DND-41 (cell line): ENCODE results near the gene COX10.

Source experiments
- ATAC-seq: fragments of 200-7000 bp; cut with Tn5 transposase; 3 replicates; pipeline ENCODE4 v1.9.1; 2021; ENCODE audit warnings: low read depth; ENCODE audit not compliant: insufficient read depth
- DNase-seq: peaks from one replicate; pipeline ENCODE4 v3.0.0-alpha.2; 2020
- H2AFZ ChIP-seq: 2 replicates; pipeline ENCODE4 v1.6.0; 2012; ENCODE audit warnings: low read depth, low read length
- H3K27ac ChIP-seq: 2 replicates; pipeline ENCODE4 v1.5.1; 2012; ENCODE audit warnings: low read length, inconsistent platforms
- H3K27me3 ChIP-seq: fragments of 200-600 bp; sonication (generic); 2 replicates; pipeline ENCODE4 v1.6.0; 2012; ENCODE audit warnings: low read length, mild to moderate bottlenecking, inconsistent platforms; ENCODE audit not compliant: insufficient read depth, poor library complexity
- H3K36me3 ChIP-seq: 2 replicates; pipeline ENCODE4 v1.5.1; 2012; ENCODE audit warnings: low read length, inconsistent platforms; ENCODE audit not compliant: insufficient read depth
- H3K4me1 ChIP-seq: 2 replicates; pipeline ENCODE4 v1.5.1; 2012; ENCODE audit warnings: mild to moderate bottlenecking, low read length; ENCODE audit not compliant: insufficient read depth
- H3K4me2 ChIP-seq: 2 replicates; pipeline ENCODE4 v1.6.0; 2012; ENCODE audit warnings: mild to moderate bottlenecking, moderate library complexity, low read length, inconsistent platforms; ENCODE audit not compliant: insufficient read depth
- H3K4me3 ChIP-seq, 2 experiments: fragments of 200-600 bp in 1 of 2; shearing (Covaris generic) in 1 of 2; 2 replicates each; pipeline ENCODE4 v1.5.1; 2012 to 2016; ENCODE audit warnings: inconsistent platforms in 2 of 2, low read length in 2 of 2, mild to moderate bottlenecking in 2 of 2, low read depth in 1 of 2, moderate library complexity in 1 of 2
- H3K79me2 ChIP-seq: 2 replicates; pipeline ENCODE4 v1.6.0; 2012; ENCODE audit warnings: low read length, inconsistent platforms; ENCODE audit not compliant: insufficient read depth
- H3K9ac ChIP-seq: 2 replicates; pipeline ENCODE4 v1.6.0; 2012; ENCODE audit warnings: low read depth, mild to moderate bottlenecking, inconsistent platforms, low read length, moderate library complexity
- H3K9me3 ChIP-seq: 2 replicates; pipeline ENCODE4 v1.5.1; 2012; ENCODE audit warnings: low read length, moderate library complexity, mild to moderate bottlenecking, inconsistent platforms; ENCODE audit not compliant: insufficient read depth, severe bottlenecking
- H4K20me1 ChIP-seq: 2 replicates; pipeline ENCODE4 v1.6.0; 2012; ENCODE audit warnings: low read length; ENCODE audit not compliant: insufficient read depth
- CTCF ChIP-seq: IDR thresholded peaks from 2 replicates; pipeline ENCODE4 v1.5.1; 2012; ENCODE audit warnings: borderline replicate concordance, low read length, moderate library complexity, mild to moderate bottlenecking; ENCODE audit not compliant: poor library complexity, severe bottlenecking; ENCODE audit errors: extremely low read depth
- EZH2 ChIP-seq: IDR thresholded peaks from 3 replicates; pipeline ENCODE4 v1.6.1; 2012; ENCODE audit warnings: borderline replicate concordance, low read depth, mild to moderate bottlenecking, moderate library complexity, low read length, inconsistent platforms; ENCODE audit not compliant: severe bottlenecking

Gene COX10

GRCh38 chr17:14196377-14196997, 127.2 kb downstream of the COX10 start:
- no peaks in the 10 kb centered on the region for H3K79me2 ChIP-seq
- ATAC-seq = peak; percentile 57
- no peaks in the 10 kb centered on the region for H3K9me3 ChIP-seq

GRCh38 chr17:14197057-14197456, 127.8 kb downstream of the COX10 start:
- no peaks in the 10 kb centered on the region for H3K27me3 ChIP-seq

More at GRCh38 chr17:14196377-14196997, 127.2 kb downstream of the COX10 start:
- Histone ChIP-seq H3K4me1 (peaks cover 21% of the 10 kb centered on the region), H3K36me3 (no peaks in the 10 kb centered on the region; the same call in 1 of the 2 replicates), H3K4me2 (no peak overlapping the region), H3K4me3 (no peak overlapping the region), H2AFZ (no peak overlapping the region), H3K27ac (no peak overlapping the region), H3K9ac (no peak overlapping the region), H4K20me1 (no peaks in the 10 kb centered on the region; the same call in none of the 2 replicates), H3K27me3 (no peaks in the 10 kb centered on the region)
- TF ChIP-seq EZH2 = no peak
- peak; percentile 48 for TF ChIP-seq CTCF
- DNase-seq = peak; percentile 44

GRCh38 chr17:14197586-14197985, 128.3 kb downstream of the COX10 start:
- Histone ChIP-seq H3K4me2 (no peak overlapping the region), H4K20me1 (no peaks in the 10 kb centered on the region; the same call in none of the 2 replicates)
- peak; percentile 38; the same call in 2 of the 3 replicates for ATAC-seq

More at GRCh38 chr17:14197057-14197456, 127.8 kb downstream of the COX10 start:
- H3K9ac ChIP-seq = no peak overlapping the region
- H3K9me3 ChIP-seq = no peaks in the 10 kb centered on the region
- ATAC-seq = no peak
- H3K27ac ChIP-seq = no peak overlapping the region
- H3K4me2 ChIP-seq = no peak overlapping the region
- H3K36me3 ChIP-seq = no peaks in the 10 kb centered on the region; the same call in 1 of the 2 replicates
- peaks cover 21% of the 10 kb centered on the region for H3K4me1 ChIP-seq
- H2AFZ ChIP-seq = no peak overlapping the region
- no peak overlapping the region for H3K4me3 ChIP-seq
- H4K20me1 ChIP-seq = no peaks in the 10 kb centered on the region; the same call in none of the 2 replicates
- DNase-seq = no peak
- H3K79me2 ChIP-seq = no peaks in the 10 kb centered on the region
- no peak for TF ChIP-seq EZH2
- TF ChIP-seq CTCF = no peak

More at GRCh38 chr17:14197586-14197985, 128.3 kb downstream of the COX10 start:
- H3K27ac ChIP-seq = no peak overlapping the region
- no peaks in the 10 kb centered on the region for H3K27me3 ChIP-seq
- no peak overlapping the region for H3K4me3 ChIP-seq
- DNase-seq = peak; percentile 32
- no peaks in the 10 kb centered on the region; the same call in 1 of the 2 replicates for H3K36me3 ChIP-seq
- H3K9ac ChIP-seq = no peak overlapping the region
- H3K4me1 ChIP-seq = peaks cover 21% of the 10 kb centered on the region
- H3K79me2 ChIP-seq = no peaks in the 10 kb centered on the region
- H2AFZ ChIP-seq = no peak overlapping the region
- H3K9me3 ChIP-seq = no peaks in the 10 kb centered on the region
- TF ChIP-seq CTCF (no peak), EZH2 (no peak)
